DND-41 (cell line): ENCODE data around the gene MBTPS1.

Source experiments
- ATAC-seq: fragments of 200-7000 bp; cut with Tn5 transposase; 3 replicates; pipeline ENCODE4 v1.9.1; 2021; ENCODE audit warnings: low read depth; ENCODE audit not compliant: insufficient read depth
- DNase-seq: peaks from one replicate; pipeline ENCODE4 v3.0.0-alpha.2; 2020
- H2AFZ ChIP-seq: 2 replicates; pipeline ENCODE4 v1.6.0; 2012; ENCODE audit warnings: low read depth, low read length
- H3K27ac ChIP-seq: 2 replicates; pipeline ENCODE4 v1.5.1; 2012; ENCODE audit warnings: low read length, inconsistent platforms
- H3K27me3 ChIP-seq: fragments of 200-600 bp; sonication (generic); 2 replicates; pipeline ENCODE4 v1.6.0; 2012; ENCODE audit warnings: low read length, mild to moderate bottlenecking, inconsistent platforms; ENCODE audit not compliant: insufficient read depth, poor library complexity
- H3K36me3 ChIP-seq: 2 replicates; pipeline ENCODE4 v1.5.1; 2012; ENCODE audit warnings: low read length, inconsistent platforms; ENCODE audit not compliant: insufficient read depth
- H3K4me1 ChIP-seq: 2 replicates; pipeline ENCODE4 v1.5.1; 2012; ENCODE audit warnings: mild to moderate bottlenecking, low read length; ENCODE audit not compliant: insufficient read depth
- H3K4me2 ChIP-seq: 2 replicates; pipeline ENCODE4 v1.6.0; 2012; ENCODE audit warnings: mild to moderate bottlenecking, moderate library complexity, low read length, inconsistent platforms; ENCODE audit not compliant: insufficient read depth
- H3K4me3 ChIP-seq, 2 experiments: fragments of 200-600 bp in 1 of 2; shearing (Covaris generic) in 1 of 2; 2 replicates each; pipeline ENCODE4 v1.5.1; 2012 to 2016; ENCODE audit warnings: inconsistent platforms in 2 of 2, low read length in 2 of 2, mild to moderate bottlenecking in 2 of 2, low read depth in 1 of 2, moderate library complexity in 1 of 2
- H3K79me2 ChIP-seq: 2 replicates; pipeline ENCODE4 v1.6.0; 2012; ENCODE audit warnings: low read length, inconsistent platforms; ENCODE audit not compliant: insufficient read depth
- H3K9ac ChIP-seq: 2 replicates; pipeline ENCODE4 v1.6.0; 2012; ENCODE audit warnings: low read depth, mild to moderate bottlenecking, inconsistent platforms, low read length, moderate library complexity
- H3K9me3 ChIP-seq: 2 replicates; pipeline ENCODE4 v1.5.1; 2012; ENCODE audit warnings: low read length, moderate library complexity, mild to moderate bottlenecking, inconsistent platforms; ENCODE audit not compliant: insufficient read depth, severe bottlenecking
- H4K20me1 ChIP-seq: 2 replicates; pipeline ENCODE4 v1.6.0; 2012; ENCODE audit warnings: low read length; ENCODE audit not compliant: insufficient read depth
- EZH2 ChIP-seq: IDR thresholded peaks from 3 replicates; pipeline ENCODE4 v1.6.1; 2012; ENCODE audit warnings: borderline replicate concordance, low read depth, mild to moderate bottlenecking, moderate library complexity, low read length, inconsistent platforms; ENCODE audit not compliant: severe bottlenecking
- TF ChIP-seq, protein P1 (sequence below): IDR thresholded peaks from 2 replicates; pipeline ENCODE4 v1.5.1; 2012; ENCODE audit warnings: borderline replicate concordance, low read length, moderate library complexity, mild to moderate bottlenecking; ENCODE audit not compliant: poor library complexity, severe bottlenecking; ENCODE audit errors: extremely low read depth

Gene MBTPS1

DNA sequence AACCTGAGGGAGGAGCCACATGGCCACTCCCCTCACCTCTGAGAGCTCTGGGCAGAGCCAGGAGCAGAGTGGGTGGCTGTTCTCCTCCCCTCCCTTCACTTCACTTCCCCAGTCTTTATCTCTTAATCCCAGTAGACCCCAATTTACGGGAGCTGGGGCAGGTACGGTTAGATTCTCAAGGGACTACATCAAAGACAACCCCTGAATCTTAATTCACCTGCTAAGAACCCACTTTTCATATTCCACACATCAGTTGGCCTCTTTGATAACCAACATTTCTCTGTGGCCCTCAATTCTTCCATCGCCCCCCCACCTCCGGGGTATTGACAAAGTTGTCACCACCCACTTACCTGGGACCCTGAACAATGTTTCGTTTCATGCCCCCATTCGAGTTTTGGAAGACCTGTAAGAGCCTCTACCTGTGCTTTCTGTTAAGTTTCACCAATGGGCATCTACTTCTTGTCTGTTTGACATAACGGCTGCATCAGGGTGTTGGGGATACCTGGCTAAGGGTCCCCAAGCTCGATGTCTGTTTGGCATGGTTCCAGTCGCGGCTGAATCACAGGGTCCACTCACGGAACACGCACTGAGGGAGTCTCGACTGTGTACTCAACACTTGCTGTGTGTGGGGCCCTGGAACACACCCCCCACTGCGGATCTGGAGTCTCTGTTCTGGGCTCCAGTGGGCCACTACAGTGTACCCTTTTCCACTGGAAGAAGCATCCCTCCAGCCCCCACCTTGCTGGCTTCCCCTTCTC is 102.0 kb downstream of the MBTPS1 start:
- Histone ChIP-seq H3K27me3 (peaks cover 3% of the 10 kb centered on the region), H3K4me1 (no peaks in the 10 kb centered on the region), H3K9ac (no peak overlapping the region), H3K4me3 (no peak overlapping the region), H4K20me1 (no peaks in the 10 kb centered on the region), H3K9me3 (peaks cover 4% of the 10 kb centered on the region), H2AFZ (no peak overlapping the region), H3K4me2 (no peak overlapping the region), H3K27ac (no peak overlapping the region), H3K79me2 (no peaks in the 10 kb centered on the region), H3K36me3 (no peaks in the 10 kb centered on the region)
- ATAC-seq (no peak), DNase-seq (no peak)
- no peak for TF ChIP-seq EZH2
- TF ChIP-seq, protein P1, sequence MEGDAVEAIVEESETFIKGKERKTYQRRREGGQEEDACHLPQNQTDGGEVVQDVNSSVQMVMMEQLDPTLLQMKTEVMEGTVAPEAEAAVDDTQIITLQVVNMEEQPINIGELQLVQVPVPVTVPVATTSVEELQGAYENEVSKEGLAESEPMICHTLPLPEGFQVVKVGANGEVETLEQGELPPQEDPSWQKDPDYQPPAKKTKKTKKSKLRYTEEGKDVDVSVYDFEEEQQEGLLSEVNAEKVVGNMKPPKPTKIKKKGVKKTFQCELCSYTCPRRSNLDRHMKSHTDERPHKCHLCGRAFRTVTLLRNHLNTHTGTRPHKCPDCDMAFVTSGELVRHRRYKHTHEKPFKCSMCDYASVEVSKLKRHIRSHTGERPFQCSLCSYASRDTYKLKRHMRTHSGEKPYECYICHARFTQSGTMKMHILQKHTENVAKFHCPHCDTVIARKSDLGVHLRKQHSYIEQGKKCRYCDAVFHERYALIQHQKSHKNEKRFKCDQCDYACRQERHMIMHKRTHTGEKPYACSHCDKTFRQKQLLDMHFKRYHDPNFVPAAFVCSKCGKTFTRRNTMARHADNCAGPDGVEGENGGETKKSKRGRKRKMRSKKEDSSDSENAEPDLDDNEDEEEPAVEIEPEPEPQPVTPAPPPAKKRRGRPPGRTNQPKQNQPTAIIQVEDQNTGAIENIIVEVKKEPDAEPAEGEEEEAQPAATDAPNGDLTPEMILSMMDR, result no peak

DNA sequence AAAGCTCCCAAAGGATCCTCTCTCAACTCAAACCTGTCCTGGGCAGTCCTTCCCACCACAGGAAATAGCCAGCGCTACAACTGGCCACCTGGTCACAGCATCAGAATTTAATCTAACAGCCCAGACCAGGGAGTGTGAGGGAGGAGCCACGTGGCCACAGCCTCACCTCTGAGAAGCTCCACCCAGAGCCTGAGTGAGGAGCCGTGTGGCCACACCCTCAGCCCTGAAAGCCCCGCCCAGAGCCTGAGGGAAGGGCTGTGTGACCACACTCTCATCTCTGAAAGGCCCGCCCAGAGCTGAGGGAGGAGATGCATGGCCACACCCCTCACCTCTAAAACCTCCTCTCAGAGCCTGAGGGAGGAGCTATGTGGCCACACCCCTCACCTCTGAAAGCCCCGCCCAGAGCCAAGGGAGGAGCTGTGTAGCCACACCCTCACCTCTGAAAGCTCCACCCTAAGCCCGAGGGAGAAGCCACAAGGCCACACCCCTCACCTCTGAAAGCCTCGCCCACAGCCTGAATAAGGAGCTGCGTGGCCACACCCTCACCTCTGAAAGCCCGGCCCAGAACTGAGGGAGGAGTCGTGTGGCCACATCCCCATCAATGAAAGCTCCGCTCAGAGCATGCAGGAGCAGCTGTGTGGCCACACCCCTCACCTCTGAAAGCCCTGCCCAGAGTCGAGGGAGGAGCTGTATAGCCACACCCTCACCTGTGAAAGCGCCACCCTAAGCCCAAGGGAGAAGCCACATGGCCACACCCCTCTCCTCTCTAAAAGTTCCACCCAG is 102.8 kb downstream of the MBTPS1 start:
- Histone ChIP-seq H3K9me3 (peaks cover 4% of the 10 kb centered on the region), H3K4me3 (no peak overlapping the region), H3K4me1 (no peaks in the 10 kb centered on the region), H3K4me2 (no peak overlapping the region), H3K27me3 (peaks cover 3% of the 10 kb centered on the region), H4K20me1 (no peaks in the 10 kb centered on the region), H3K79me2 (no peaks in the 10 kb centered on the region), H2AFZ (no peak overlapping the region), H3K9ac (no peak overlapping the region), H3K36me3 (no peaks in the 10 kb centered on the region), H3K27ac (no peak overlapping the region)
- DNase-seq (peak; percentile 59), ATAC-seq (peak; percentile 84)
- TF ChIP-seq EZH2, result no peak
- TF ChIP-seq, protein P1, result no peak

DNA sequence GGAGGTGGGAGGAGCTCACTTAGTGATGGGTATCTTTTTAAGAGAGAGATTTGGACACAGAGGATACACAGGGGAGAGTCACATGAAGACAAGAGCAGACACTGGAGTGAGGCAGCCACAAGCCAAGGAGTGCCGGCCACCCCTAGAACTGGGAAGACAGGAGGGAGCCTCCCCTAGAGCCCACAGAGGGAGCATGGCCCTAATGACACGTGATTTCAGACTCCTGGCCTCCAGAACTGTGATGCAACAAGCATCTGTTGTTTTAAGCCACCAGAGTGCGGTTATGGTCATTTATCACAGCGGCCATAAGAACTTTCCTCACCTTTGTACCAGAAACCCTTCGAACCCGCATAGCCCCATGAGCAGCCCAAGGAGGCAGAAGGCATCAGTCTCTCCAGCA is 107.5 kb downstream of the MBTPS1 start:
- Histone ChIP-seq H3K4me1 (no peaks in the 10 kb centered on the region), H3K9me3 (no peaks in the 10 kb centered on the region), H3K4me2 (no peak overlapping the region), H3K79me2 (no peaks in the 10 kb centered on the region), H3K27ac (no peak overlapping the region), H2AFZ (no peak overlapping the region), H4K20me1 (no peaks in the 10 kb centered on the region), H3K36me3 (no peaks in the 10 kb centered on the region), H3K4me3 (no peak overlapping the region), H3K9ac (no peak overlapping the region), H3K27me3 (peaks cover 6% of the 10 kb centered on the region)
- TF ChIP-seq EZH2, result no peak
- TF ChIP-seq, protein P1, result no peak
- no peak for DNase-seq
- ATAC-seq, result no peak
